ENCODE data around the gene SLC26A4. TPM values are rescaled to one million over a fixed set of nuclear protein-coding genes. Genes with fewer than 3 reads are reported as not detected.
"Not testable (repeated sequence)": the region's sequence is repeated elsewhere in the genome, so short reads cannot be mapped to it uniquely, and the experiment has no call there.

Gene SLC26A4
- total RNA-seq (2014; rRNA removed) = 34.8 and 59.2 TPM in 2 replicates
- polyA plus RNA-seq (2012) = 1.3 TPM

GRCh38 chr7:107660381-107661080, at the start of gene SLC26A4:
SLC26A4 (plus strand) TSS chr7:107660828; CDS start chr7:107661642, 814 bp downstream.
- DNase-seq (ENCODE audit: low read depth) = no peak

- no peak for DNase-seq (ENCODE audit: low read depth)
Measured at GRCh38 chr7:107613439-107613838, 47.2 kb upstream of the SLC26A4 start.

GRCh38 chr7:107613948-107614347, 46.7 kb upstream of the SLC26A4 start:
- DNase-seq (ENCODE audit: low read depth) = no peak

GRCh38 chr7:107614425-107614824, 46.2 kb upstream of the SLC26A4 start:
- DNase-seq (ENCODE audit: low read depth) = peak; percentile 80

- DNase-seq (ENCODE audit: low read depth) = no peak
Measured at GRCh38 chr7:107615910-107616680, 44.5 kb upstream of the SLC26A4 start.

GRCh38 chr7:107622429-107622828, 38.2 kb upstream of the SLC26A4 start:
- DNase-seq (ENCODE audit: low read depth) = peak; percentile 70

- DNase-seq (ENCODE audit: low read depth) = no peak
Measured at GRCh38 chr7:107622894-107623293, 37.7 kb upstream of the SLC26A4 start.

- DNase-seq (ENCODE audit: low read depth) = no peak
Measured at GRCh38 chr7:107627002-107627401, 33.6 kb upstream of the SLC26A4 start.

GRCh38 chr7:107628461-107629064, 32.1 kb upstream of the SLC26A4 start:
- DNase-seq (ENCODE audit: low read depth) = no peak

- DNase-seq (ENCODE audit: low read depth) = no peak
Measured at GRCh38 chr7:107630342-107630741, 30.3 kb upstream of the SLC26A4 start.

GRCh38 chr7:107631588-107632491, 28.8 kb upstream of the SLC26A4 start:
- no peak for DNase-seq (ENCODE audit: low read depth)

GRCh38 chr7:107632492-107632865, 28.1 kb upstream of the SLC26A4 start:
- no peak for DNase-seq (ENCODE audit: low read depth)

GRCh38 chr7:107638594-107638993, 22.0 kb upstream of the SLC26A4 start:
- DNase-seq (ENCODE audit: low read depth) = no peak

GRCh38 chr7:107639070-107639469, 21.6 kb upstream of the SLC26A4 start:
- not testable (repeated sequence) for DNase-seq (ENCODE audit: low read depth)

- DNase-seq (ENCODE audit: low read depth) = no peak
Measured at GRCh38 chr7:107641676-107642075, 19.0 kb upstream of the SLC26A4 start.

GRCh38 chr7:107642501-107642900, 18.1 kb upstream of the SLC26A4 start:
- no peak for DNase-seq (ENCODE audit: low read depth)

GRCh38 chr7:107643407-107643806, 17.2 kb upstream of the SLC26A4 start:
- DNase-seq (ENCODE audit: low read depth) = peak; percentile 90

- DNase-seq (ENCODE audit: low read depth) = no peak
Measured at GRCh38 chr7:107643938-107644308, 16.7 kb upstream of the SLC26A4 start.

GRCh38 chr7:107644309-107644974, 16.2 kb upstream of the SLC26A4 start:
- no peak for DNase-seq (ENCODE audit: low read depth)

GRCh38 chr7:107652642-107653041, 8.0 kb upstream of the SLC26A4 start:
- DNase-seq (ENCODE audit: low read depth) = no peak

GRCh38 chr7:107658467-107658866, 2.2 kb upstream of the SLC26A4 start:
- DNase-seq (ENCODE audit: low read depth) = no peak
